ENCODE measurements around the gene EVX1. TPM values are rescaled to one million over a fixed set of nuclear protein-coding genes. Genes with fewer than 3 reads are reported as not detected.

Gene EVX1
- total and polyA plus RNA-seq, 12 donors, result 0.64 to 8.7 (median 1.1) TPM; not detected in 2

GRCh38 chr7:27200761-27201579, 41.6 kb upstream of the EVX1 start:
- DNase-seq, result peak in 3 of 7 donors; percentile 11 to 49 (median 18)
- intact Hi-C loops (cut with DNase I), result loop anchor here (10.0 kb wide), 2 partner anchors 374 to 814 kb away; no protein-coding TSS in a partner anchor

GRCh38 chr7:27201580-27202017, 41.0 kb upstream of the EVX1 start:
- WGBS, 4 donors, result 22 to 55% (median 39%) methylated on average over 3 to 4 of the region's 4 CpGs
- TF ChIP-seq POLR2A (IDR thresholded peaks at IDR 0.05) (no peak), CTCF (IDR thresholded peaks at IDR 0.05) (no peak)
- Histone ChIP-seq H3K27ac (no peak overlapping the region), H3K4me1 (replicated peaks in 1 of 2) (peaks cover 0 to 19% of the 10 kb centered on the region in 2 donors), H3K9me3 (replicated peaks in 1 of 3) (no peaks in the 10 kb centered on the region), H3K4me3 (no peak overlapping the region), H3K36me3 (replicated peaks in 1 of 2) (no peaks in the 10 kb centered on the region), H3K27me3 (peaks cover 94% of the 10 kb centered on the region)
- DNase-seq, result no peak
- intact Hi-C loops (cut with DNase I), result loop anchor here (10.0 kb wide), 2 partner anchors 373 to 813 kb away; no protein-coding TSS in a partner anchor

More at GRCh38 chr7:27200761-27201579, 41.6 kb upstream of the EVX1 start:
- Histone ChIP-seq H3K9me3 (replicated peaks in 1 of 3) (no peaks in the 10 kb centered on the region), H3K27me3 (peaks cover 94% of the 10 kb centered on the region), H3K4me1 (replicated peaks in 1 of 2) (peaks cover 0 to 23% of the 10 kb centered on the region in 2 donors), H3K4me3 (no peak overlapping the region), H3K36me3 (replicated peaks in 1 of 2) (no peaks in the 10 kb centered on the region), H3K27ac (no peak overlapping the region)
- 25 to 32% (median 26%) methylated on average over 11 to 14 of the region's 14 CpGs for WGBS, 4 donors
- TF ChIP-seq CTCF (IDR thresholded peaks at IDR 0.05) (no peak), POLR2A (IDR thresholded peaks at IDR 0.05) (no peak)

GRCh38 chr7:27202018-27202861, 40.4 kb upstream of the EVX1 start:
- Histone ChIP-seq H3K4me3 (no peak overlapping the region), H3K4me1 (replicated peaks in 1 of 2) (peaks cover 0 to 18% of the 10 kb centered on the region in 2 donors), H3K36me3 (replicated peaks in 1 of 2) (no peaks in the 10 kb centered on the region), H3K27ac (no peak overlapping the region), H3K9me3 (replicated peaks in 1 of 3) (no peaks in the 10 kb centered on the region), H3K27me3 (peaks cover 94% of the 10 kb centered on the region)
- intact Hi-C loops (cut with DNase I), result loop anchor here (10.0 kb wide), 2 partner anchors 373 to 813 kb away; no protein-coding TSS in a partner anchor
- TF ChIP-seq POLR2A (IDR thresholded peaks at IDR 0.05) (no peak), CTCF (IDR thresholded peaks at IDR 0.05) (no peak)
- 19 to 22% (median 20%) methylated on average over 21 to 30 of the region's 30 CpGs for WGBS, 4 donors
- peak in 3 of 7 donors; percentile 9 to 45 (median 13) for DNase-seq

GRCh38 chr7:27202862-27203134, 39.8 kb upstream of the EVX1 start:
- DNase-seq, result peak in 1 of 7 donors; percentile 24
- Histone ChIP-seq H3K27ac (no peak overlapping the region), H3K36me3 (replicated peaks in 1 of 2) (no peaks in the 10 kb centered on the region), H3K9me3 (replicated peaks in 1 of 3) (no peaks in the 10 kb centered on the region), H3K4me1 (replicated peaks in 1 of 2) (peaks cover 0 to 18% of the 10 kb centered on the region in 2 donors), H3K27me3 (peaks cover 94% of the 10 kb centered on the region), H3K4me3 (no peak overlapping the region)
- whole genome bisulfite sequencing, 4 donors, result 13 to 21% (median 19%) methylated on average over 3 of the region's 3 CpGs
- intact Hi-C loops (cut with DNase I), result loop anchor here (10.0 kb wide), 2 partner anchors 372 to 812 kb away; no protein-coding TSS in a partner anchor
- TF ChIP-seq CTCF (IDR thresholded peaks at IDR 0.05) (no peak), POLR2A (IDR thresholded peaks at IDR 0.05) (no peak)
